OCI-M2 (cell line): ENCODE data around the gene MICU1.
"Not testable (repeated sequence)": the region's sequence is repeated elsewhere in the genome, so short reads cannot be mapped to it uniquely, and the experiment has no call there.

Experiments used
- DNase-seq: peaks from one replicate; lab custom pipeline; 2025; ENCODE audit not compliant: unreplicated experiment; lab: John Stamatoyannopoulos, UW

The MICU1 gene

DNA sequence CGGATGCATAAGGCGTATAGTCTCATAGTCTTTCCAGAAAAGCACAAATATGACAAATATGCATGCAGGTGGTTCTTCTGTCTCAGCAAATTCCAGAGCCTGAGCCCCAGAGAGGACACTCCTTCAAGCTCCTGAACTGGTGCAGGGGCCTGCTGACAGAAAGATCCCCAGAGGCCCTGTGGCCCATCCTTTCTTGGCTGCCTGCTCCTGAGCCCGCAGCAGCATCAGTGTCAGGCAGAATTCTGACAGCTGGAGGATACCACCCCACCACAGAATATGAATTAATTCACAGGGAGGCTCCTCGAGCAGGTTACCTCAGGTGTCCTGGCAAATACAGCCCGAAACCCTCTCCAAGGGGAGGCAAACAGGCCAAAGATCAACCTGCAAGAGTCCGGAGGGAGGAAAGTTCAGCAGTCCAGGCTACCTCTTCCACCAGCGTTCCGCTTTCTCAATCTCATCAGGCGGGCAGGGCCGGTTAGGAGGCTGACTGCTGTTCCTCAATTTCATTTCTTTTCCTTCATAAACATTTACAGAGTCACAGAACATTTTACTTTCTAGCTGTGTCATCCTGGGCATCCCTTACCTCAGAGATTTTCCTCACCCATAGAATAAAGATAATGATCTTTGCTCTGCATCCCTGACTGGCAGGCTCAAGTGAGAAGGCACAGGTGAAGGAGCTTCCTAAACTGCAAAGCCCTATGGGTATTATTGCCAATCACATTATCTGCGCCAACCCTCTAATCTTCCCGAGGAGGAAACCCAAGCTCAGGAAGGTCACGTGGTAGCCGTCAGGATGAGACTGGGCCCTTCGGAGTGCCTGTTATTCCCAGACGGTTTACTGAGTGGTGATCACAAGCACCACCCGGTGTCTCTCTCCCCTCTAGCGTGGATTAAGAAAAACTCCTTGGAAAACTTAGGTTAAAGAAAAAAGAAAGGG, 272.6 kb downstream of the MICU1 start:
- no peak for DNase-seq

DNA sequence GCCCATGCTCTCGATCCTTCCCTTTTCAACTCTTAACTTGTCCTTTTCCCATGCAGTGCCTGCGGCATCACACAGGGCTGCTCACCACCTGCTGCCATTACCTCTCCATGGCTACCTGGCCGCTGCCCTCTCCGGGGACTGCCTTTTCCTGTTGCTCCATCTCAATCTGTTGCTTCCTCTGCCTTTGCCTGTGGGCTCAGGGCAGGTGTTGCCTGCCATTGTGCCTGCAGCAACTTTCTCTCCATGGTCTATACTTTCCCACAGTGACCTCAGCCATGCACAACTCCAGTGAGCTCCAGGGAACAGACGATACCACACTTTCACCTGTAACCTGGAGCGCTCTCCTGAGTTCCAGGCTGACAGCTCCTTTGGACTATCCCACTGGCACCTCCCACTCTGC, 274.4 kb downstream of the MICU1 start:
- DNase-seq = no peak

- DNase-seq = no peak
Measured at GRCh38 chr10:72349438-72349837, 276.4 kb downstream of the MICU1 start.

DNA sequence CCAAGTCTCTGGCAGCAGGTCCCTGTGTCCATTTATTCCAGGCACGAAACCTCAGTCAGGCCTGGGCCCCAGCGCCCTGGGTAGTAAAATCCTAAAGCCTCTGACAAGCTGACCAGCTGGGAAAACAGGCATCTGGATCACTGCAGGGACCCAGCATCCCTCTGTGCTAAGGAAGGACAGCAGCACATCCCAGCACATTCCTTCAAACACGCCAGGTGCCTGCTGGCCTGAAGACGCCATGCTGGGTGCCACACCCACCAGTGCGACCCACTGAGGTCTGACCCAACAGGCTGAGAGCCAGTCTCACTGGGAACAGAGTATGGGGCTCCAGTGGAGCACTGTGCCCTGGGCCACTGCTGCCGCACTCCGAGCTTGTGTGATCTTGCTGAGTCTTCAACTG, 277.6 kb downstream of the MICU1 start:
- DNase-seq = no peak

DNA sequence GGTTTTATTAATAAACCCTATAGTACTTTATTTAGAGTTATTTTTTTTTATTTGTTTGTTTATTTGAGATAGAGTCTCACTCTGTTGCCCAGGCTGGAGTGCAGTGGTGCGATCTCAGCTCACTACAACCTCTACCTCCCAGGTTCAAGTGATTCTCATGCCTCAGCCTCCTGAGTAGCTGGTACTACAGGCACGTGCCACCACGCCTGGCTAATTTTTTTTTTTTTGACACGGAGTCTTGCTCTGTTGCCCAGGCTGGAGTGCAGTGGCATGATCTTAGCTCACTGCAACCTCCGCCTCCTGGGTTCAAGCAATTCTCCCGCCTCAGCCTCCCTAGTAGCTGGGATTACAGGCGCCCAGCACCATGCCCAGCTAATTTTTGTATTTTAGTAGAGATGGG, 279.8 kb downstream of the MICU1 start:
- DNase-seq = not testable (repeated sequence)

- DNase-seq = no peak
Measured at GRCh38 chr10:72344932-72345331, 280.9 kb downstream of the MICU1 start.

- DNase-seq = no peak
Measured at GRCh38 chr10:72342911-72343310, 283.0 kb downstream of the MICU1 start.

DNA sequence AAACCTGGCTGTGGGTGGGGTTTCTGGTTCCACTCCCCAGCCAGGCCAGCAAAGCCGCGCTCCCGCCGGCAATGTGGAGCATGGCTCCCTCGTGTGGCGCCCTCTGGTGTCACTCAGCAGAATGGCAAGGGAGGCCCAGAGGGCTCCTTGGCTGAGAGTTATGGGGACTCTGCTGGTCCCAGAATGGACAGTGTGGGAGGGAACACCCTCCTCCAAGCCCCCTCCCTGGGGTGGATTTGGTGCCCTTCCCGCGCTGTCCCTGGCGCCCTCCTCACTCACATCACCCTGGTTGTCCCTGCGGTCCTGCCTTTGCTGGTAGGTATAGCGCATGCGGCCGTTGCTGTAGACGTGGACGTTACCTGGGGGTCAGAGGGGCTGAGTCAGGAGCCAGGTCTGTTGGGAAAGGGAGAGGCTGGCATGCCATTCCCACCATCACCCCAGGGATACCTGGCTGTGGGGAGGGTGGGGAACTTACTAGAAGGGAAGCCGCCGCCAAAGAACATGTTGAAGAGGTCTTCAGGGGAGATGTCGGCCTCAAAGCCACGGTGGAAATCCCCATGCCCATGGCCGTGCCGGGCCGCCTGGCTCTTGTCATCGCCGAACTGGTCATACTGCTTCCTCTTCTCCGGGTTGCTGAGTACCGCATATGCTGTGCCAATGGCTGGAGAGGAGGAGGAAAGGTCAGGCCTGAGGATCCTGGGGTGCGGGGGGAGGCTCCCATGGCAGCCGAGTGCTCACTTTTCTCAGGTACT, 285.2 kb downstream of the MICU1 start:
- DNase-seq = no peak

DNA sequence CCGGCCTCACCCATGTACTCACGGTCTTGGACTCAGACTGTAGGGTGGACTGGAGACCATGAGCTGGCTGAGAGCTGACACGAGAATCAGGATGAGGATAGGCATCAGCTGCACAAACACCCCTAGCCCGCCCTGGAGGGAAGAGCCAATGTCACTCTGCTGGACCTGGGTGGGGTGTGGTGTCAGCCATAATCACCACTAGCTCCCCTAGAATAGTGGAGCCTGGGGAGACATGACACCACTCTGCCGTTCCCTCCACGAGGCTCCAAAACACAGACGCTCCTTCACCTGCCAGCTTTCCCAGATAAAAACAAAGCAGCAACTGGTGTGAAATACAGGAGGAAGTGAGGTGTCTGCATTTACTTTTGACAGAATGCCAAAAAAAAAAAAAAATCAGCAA, 287.7 kb downstream of the MICU1 start:
- DNase-seq = no peak

- no peak for DNase-seq
Measured at GRCh38 chr10:72337722-72338121, 288.2 kb downstream of the MICU1 start.

DNA sequence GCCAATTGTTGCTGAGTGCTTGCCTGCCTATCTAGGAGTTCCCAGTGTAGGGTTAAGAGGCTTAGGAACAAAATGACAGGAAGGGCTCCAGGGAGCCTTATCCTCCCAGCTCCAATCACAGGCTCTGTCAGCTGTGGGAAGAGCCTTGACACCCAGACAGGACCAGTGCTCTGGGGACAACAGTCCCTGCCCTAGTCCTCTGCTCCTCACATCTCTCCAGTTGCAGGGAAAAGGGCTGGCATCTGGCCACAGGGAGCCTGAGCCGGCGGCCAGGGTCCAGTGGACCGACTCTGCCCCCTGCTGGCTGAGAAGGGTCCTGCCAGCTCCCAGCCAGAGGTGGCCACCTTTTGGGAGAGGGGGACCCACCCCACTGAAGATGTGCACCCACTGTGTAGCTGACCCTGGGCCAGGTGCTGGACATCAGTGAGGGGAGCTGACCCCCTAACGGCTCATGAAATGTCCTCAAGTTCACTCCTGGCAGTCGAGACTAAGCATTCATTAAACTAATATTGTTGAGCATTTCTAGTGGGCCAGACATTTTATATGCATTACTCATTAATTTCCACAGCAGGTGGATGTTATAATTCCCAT, 288.7 kb downstream of the MICU1 start:
- DNase-seq = no peak

DNA sequence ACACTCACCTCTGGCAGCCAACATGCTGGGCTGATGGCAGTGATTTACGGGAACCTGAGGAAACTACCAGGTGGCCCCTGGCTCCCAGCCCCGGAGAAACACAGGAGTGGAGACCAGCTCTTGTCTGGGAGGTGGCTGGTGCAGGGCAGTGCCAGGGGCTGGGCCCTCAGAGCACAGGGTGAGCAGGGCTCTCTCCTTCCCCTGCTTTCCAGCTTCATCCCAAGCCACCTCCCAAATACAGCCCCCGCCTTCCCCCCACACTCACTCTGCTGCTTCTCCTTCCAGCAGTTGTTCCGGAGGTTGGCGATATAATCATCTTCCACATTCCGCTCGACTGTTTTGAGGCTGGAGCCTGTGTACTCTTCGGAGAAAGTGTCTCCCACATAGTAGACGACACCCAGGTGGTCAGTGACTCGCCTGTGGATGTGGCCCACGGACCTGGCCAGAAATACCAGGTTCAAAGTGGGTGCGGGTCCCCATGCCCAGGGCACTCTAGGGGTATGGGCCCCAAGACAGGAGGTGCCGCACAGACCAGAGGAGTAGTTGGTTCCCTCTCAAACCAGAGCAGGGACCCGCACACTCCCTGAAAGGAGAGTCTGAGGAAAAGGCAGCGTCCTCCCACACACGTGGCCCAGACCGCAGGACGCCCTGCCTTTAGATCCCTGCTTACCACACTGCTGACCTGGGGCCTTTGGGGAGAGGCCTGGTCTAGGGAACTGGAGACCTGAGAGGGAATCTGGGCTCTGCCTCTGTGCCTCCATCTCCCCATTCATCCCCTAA, 289.4 kb downstream of the MICU1 start:
- no peak for DNase-seq

DNA sequence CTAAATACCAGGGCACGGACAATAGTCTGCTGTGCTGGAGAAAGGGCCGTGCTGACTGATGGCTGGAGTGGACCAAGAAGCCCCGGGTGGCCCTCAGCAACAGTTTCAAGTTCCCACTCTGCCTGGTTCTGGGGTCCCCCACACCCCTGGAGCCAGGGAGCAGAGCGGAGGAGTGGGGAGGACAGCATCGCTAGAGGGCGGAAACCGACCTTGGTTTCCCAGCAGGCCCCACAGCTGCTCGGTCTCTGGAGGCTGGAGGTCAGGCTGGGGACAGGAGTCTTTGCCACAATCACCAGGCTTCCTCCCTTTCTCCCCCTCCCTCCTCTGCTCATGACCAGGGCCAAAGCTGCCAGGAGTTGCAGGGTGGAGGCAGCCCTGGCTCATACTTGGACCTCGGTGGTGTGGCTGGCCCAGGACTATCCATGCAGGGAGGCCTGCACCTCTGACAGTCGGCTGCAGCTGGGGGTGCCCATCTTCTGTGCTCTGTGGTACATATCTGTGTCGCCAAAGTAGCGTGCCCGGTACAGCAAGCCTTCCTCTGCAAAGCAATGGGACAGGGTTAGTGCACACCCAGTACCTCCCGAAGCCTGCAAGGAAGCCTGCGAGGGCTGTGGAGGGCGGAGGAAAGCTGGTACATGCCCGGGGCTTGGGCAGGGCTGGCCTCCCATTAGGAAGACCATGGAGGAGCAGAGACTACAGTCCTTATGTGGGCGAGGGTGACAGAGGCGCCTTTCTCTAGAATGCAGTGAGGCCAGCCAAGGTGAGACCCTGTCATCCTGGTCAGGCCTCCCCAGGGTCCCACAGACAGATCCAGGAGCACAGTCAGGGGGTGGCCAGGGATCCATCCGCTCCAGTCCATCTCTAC, 290.3 kb downstream of the MICU1 start:
- no peak for DNase-seq

- DNase-seq = no peak
Measured at GRCh38 chr10:72334825-72335393, 291.0 kb downstream of the MICU1 start.

DNA sequence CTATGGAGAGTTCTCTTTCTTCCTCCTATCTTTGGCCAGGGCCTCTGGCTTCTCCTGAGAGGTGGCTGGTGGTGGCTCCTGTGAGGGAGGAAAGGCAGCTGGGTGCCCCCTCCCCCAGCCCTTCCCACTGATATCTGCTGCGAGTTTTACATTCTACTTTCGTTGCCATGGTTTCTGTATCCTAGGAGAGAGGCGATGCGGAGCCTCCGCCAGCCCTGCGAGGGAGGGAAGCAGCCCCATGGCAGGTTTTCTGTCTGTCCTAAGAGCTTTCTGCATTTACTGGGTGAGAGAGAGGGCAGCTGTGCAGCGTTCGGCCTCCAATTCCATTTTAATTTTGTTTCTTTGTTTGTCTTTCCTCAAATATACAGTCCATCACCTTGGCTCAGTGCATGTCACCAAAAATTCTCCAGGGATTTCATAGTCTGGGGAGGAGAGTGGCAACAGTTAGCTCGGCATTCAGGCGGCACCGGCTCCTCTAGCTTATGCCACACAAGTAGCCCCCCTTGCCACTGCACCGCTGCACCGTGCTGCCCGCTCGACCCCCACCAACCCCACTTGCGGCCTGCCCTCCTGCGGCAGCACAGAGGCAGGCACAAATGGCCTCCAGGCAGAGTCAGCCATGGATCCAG, 291.6 kb downstream of the MICU1 start:
- DNase-seq = no peak

GRCh38 chr10:72333112-72334015, 292.5 kb downstream of the MICU1 start:
- DNase-seq = no peak

GRCh38 chr10:72332423-72333111, 293.3 kb downstream of the MICU1 start:
- DNase-seq = no peak
